GM18873 (cell line): ENCODE data around the gene LPAR1.

Source experiments
- ATAC-seq: cut with Tn5 transposase; IDR thresholded peaks from one replicate; pipeline ENCODE4 v1.9.1; 2021; ENCODE audit warnings: mild to moderate bottlenecking, moderate library complexity, moderate number of reproducible peaks; ENCODE audit not compliant: unreplicated experiment, low FRiP score

LPAR1 gene

GRCh38 chr9:110932863-110933262 lies 105.4 kb downstream of the LPAR1 start:
- no peak for ATAC-seq

GRCh38 chr9:110928599-110928998 lies 109.7 kb downstream of the LPAR1 start:
- no peak for ATAC-seq

- no peak for ATAC-seq
These were observed 111.3 kb downstream of the LPAR1 start for GRCh38 chr9:110926828-110927487.

- ATAC-seq, result no peak
These were observed 114.7 kb downstream of the LPAR1 start for GRCh38 chr9:110923601-110924000.

- no peak for ATAC-seq
These were observed 116.1 kb downstream of the LPAR1 start for GRCh38 chr9:110922145-110922544.

- no peak for ATAC-seq
These were observed 116.6 kb downstream of the LPAR1 start for GRCh38 chr9:110921705-110922104.

GRCh38 chr9:110919609-110920008 lies 118.7 kb downstream of the LPAR1 start:
- no peak for ATAC-seq

- no peak for ATAC-seq
These were observed 119.2 kb downstream of the LPAR1 start for GRCh38 chr9:110919050-110919435.

- no peak for ATAC-seq
These were observed 119.8 kb downstream of the LPAR1 start for GRCh38 chr9:110918316-110919049.

- ATAC-seq, result no peak
These were observed 121.9 kb downstream of the LPAR1 start for GRCh38 chr9:110916403-110916802.

GRCh38 chr9:110912419-110913291 lies 125.6 kb downstream of the LPAR1 start:
- no peak for ATAC-seq

- ATAC-seq, result no peak
These were observed 126.4 kb downstream of the LPAR1 start for GRCh38 chr9:110911659-110912418.

GRCh38 chr9:110908894-110909293 lies 129.4 kb downstream of the LPAR1 start:
- ATAC-seq, result no peak

- no peak for ATAC-seq
These were observed 137.4 kb downstream of the LPAR1 start for GRCh38 chr9:110900917-110901316.

- ATAC-seq, result no peak
These were observed 137.8 kb downstream of the LPAR1 start for GRCh38 chr9:110900456-110900855.

- no peak for ATAC-seq
These were observed 139.4 kb downstream of the LPAR1 start for GRCh38 chr9:110898866-110899265.

- no peak for ATAC-seq
These were observed 139.9 kb downstream of the LPAR1 start for GRCh38 chr9:110898358-110898757.

- ATAC-seq, result no peak
These were observed 140.3 kb downstream of the LPAR1 start for GRCh38 chr9:110897943-110898342.

GRCh38 chr9:110895147-110895905 lies 142.9 kb downstream of the LPAR1 start:
- no peak for ATAC-seq

- no peak for ATAC-seq
These were observed 143.5 kb downstream of the LPAR1 start for GRCh38 chr9:110894731-110895130.
